Aortic smooth muscle cell (primary cell): ENCODE results near the gene GPR156. TPM values are rescaled to one million over a fixed set of nuclear protein-coding genes. Genes with fewer than 3 reads are reported as not detected.

Experiments used
- total RNA-seq: library from RNA; depleted of rRNA; stranded (reverse); fragments of >200 nt; gene quantifications from 2 replicates; pipeline ENCODE4 v1.2.3, GENCODE V29; 2014

Gene GPR156
- 0.31 and 0.40 TPM in 2 replicates for total RNA-seq

DNA sequence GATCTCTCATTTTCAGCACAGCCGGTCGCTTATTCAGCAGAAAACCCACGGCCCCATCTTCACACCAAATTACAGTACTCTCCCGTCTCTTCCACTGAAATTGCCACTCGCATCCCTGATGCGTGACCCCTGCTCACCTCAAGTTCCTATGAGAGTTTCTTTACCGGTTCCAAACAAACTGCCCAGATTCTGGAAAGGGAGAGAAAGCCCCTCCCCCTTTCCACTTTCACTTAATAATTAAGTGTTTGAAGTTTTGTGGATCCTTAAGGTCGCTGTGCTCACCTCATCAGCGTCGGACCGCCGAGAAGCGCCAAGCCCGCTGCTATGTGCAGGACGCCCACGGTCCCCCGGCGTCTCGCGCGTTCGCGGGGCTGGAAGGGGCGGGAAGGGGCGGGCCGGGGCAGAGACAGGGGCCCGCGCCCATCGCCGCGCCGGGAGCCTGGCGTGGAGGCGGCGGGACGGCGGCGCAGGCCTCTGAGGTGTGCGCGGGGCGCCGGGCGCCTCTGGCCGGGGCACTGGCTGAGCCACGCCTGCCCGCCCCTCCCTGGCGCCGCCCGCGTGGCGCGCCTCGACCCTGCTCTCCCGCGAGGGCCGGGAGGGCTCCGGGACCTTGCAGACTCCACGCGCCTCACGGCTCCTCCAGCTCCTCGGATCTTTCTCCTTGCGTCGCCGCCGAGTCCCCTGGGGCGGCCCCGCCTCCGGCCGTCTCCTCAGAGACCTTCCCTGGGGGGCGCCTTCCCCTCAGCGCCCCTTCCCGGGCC lies at the start of gene GPR156:
Gene GPR156, minus strand, starts transcription at position 476 of the 761 bp plus-strand sequence. CDS start 41,124 bp downstream, outside the sequence.

Other genes with a start within 250 kb of the GPR156 start
- 40.2 and 49.2 TPM in 2 replicates for gene GSK3B, start 190.8 kb downstream of the GPR156 start, total RNA-seq
- 22.8 and 23.3 TPM in 2 replicates for gene LRRC58, start 64.1 kb upstream of the GPR156 start, total RNA-seq
- gene FSTL1, start 165.8 kb upstream of the GPR156 start, total RNA-seq: 849 and 1,254 TPM in 2 replicates